HUES48 (cell line): ENCODE results near the gene RARG.

Experiments used
- H3K27ac ChIP-seq: one replicate; pipeline ENCODE4 v1.7.0; 2013; ENCODE audit warnings: low read depth, low read length, inconsistent platforms
- H3K27me3 ChIP-seq: 2 replicates; pipeline ENCODE4 v1.6.1; 2013; ENCODE audit warnings: mild to moderate bottlenecking, low read length; ENCODE audit not compliant: control insufficient read depth, insufficient read depth
- H3K36me3 ChIP-seq: 2 replicates; pipeline ENCODE4 v1.6.1; 2013; ENCODE audit warnings: low read length; ENCODE audit not compliant: control insufficient read depth, insufficient read depth
- H3K4me1 ChIP-seq: 2 replicates; pipeline ENCODE4 v1.6.1; 2013; ENCODE audit warnings: mild to moderate bottlenecking, low read length; ENCODE audit not compliant: control insufficient read depth, insufficient read depth
- H3K4me3 ChIP-seq: 2 replicates; pipeline ENCODE4 v1.5.1; 2013; ENCODE audit warnings: mild to moderate bottlenecking, low read depth, low read length
- H3K9ac ChIP-seq: 2 replicates; pipeline ENCODE4 v1.6.1; 2013; ENCODE audit warnings: mild to moderate bottlenecking, low read depth, low read length, moderate library complexity
- H3K9me3 ChIP-seq: 2 replicates; pipeline ENCODE4 v1.6.1; 2013; ENCODE audit warnings: low read length; ENCODE audit not compliant: control insufficient read depth, insufficient read depth

The RARG gene

GRCh38 chr12:53265783-53266182, 33.8 kb upstream of the RARG start:
- no peak overlapping the region for H3K27ac ChIP-seq
- H3K27me3 ChIP-seq: no peaks in the 10 kb centered on the region
- H3K9me3 ChIP-seq: no peaks in the 10 kb centered on the region
- H3K36me3 ChIP-seq: peaks cover 19% of the 10 kb centered on the region
- no peak overlapping the region for H3K9ac ChIP-seq
- H3K4me1 ChIP-seq: peaks cover 4% of the 10 kb centered on the region; the same call in 1 of the 2 replicates
- no peak overlapping the region for H3K4me3 ChIP-seq

GRCh38 chr12:53259891-53260290, 27.9 kb upstream of the RARG start:
- H3K27ac ChIP-seq: no peak overlapping the region
- H3K4me1 ChIP-seq: no peaks in the 10 kb centered on the region
- H3K9ac ChIP-seq: no peak overlapping the region
- no peaks in the 10 kb centered on the region for H3K27me3 ChIP-seq
- H3K36me3 ChIP-seq: no peaks in the 10 kb centered on the region
- no peaks in the 10 kb centered on the region for H3K9me3 ChIP-seq
- no peak overlapping the region for H3K4me3 ChIP-seq

- H3K4me1 ChIP-seq: no peaks in the 10 kb centered on the region
- H3K27me3 ChIP-seq: no peaks in the 10 kb centered on the region
- no peak overlapping the region for H3K4me3 ChIP-seq
- no peak overlapping the region for H3K9ac ChIP-seq
- no peaks in the 10 kb centered on the region for H3K9me3 ChIP-seq
- peaks cover 5% of the 10 kb centered on the region; the same call in 1 of the 2 replicates for H3K36me3 ChIP-seq
- H3K27ac ChIP-seq: no peak overlapping the region
These were observed 26.8 kb upstream of the RARG start for GRCh38 chr12:53258541-53259539.

GRCh38 chr12:53255996-53256395, 24.0 kb upstream of the RARG start:
- Histone ChIP-seq H3K9ac (no peak overlapping the region), H3K27me3 (no peaks in the 10 kb centered on the region), H3K36me3 (peaks cover 12% of the 10 kb centered on the region), H3K9me3 (no peaks in the 10 kb centered on the region), H3K4me3 (no peak overlapping the region), H3K4me1 (peaks cover 12% of the 10 kb centered on the region), H3K27ac (no peak overlapping the region)

- no peaks in the 10 kb centered on the region for H3K27me3 ChIP-seq
- no peak overlapping the region for H3K9ac ChIP-seq
- H3K36me3 ChIP-seq: peaks cover 12% of the 10 kb centered on the region
- no peak overlapping the region for H3K4me3 ChIP-seq
- peaks cover 12% of the 10 kb centered on the region for H3K4me1 ChIP-seq
- no peak overlapping the region for H3K27ac ChIP-seq
- no peaks in the 10 kb centered on the region for H3K9me3 ChIP-seq
These were observed 23.0 kb upstream of the RARG start for GRCh38 chr12:53254816-53255545.

GRCh38 chr12:53253298-53253697, 21.3 kb upstream of the RARG start:
- Histone ChIP-seq H3K4me1 (peaks cover 12% of the 10 kb centered on the region), H3K9ac (no peak overlapping the region)

GRCh38 chr12:53252349-53252916, 20.4 kb upstream of the RARG start:
- Histone ChIP-seq H3K9me3 (no peaks in the 10 kb centered on the region), H3K9ac (peak overlapping the region; percentile 71), H3K4me1 (peaks cover 12% of the 10 kb centered on the region), H3K27me3 (no peaks in the 10 kb centered on the region), H3K36me3 (peaks cover 12% of the 10 kb centered on the region), H3K4me3 (peak overlapping the region; percentile 71), H3K27ac (peak overlapping the region; percentile 83)

More at GRCh38 chr12:53253298-53253697, 21.3 kb upstream of the RARG start:
- Histone ChIP-seq H3K4me3 (peak overlapping the region; percentile 71; the same call in 1 of the 2 replicates), H3K36me3 (peaks cover 12% of the 10 kb centered on the region), H3K9me3 (no peaks in the 10 kb centered on the region), H3K27me3 (no peaks in the 10 kb centered on the region), H3K27ac (no peak overlapping the region)

- peak overlapping the region; percentile 92 for H3K27ac ChIP-seq
- peaks cover 12% of the 10 kb centered on the region for H3K4me1 ChIP-seq
- H3K27me3 ChIP-seq: no peaks in the 10 kb centered on the region
- peak overlapping the region; percentile 71 for H3K4me3 ChIP-seq
- no peaks in the 10 kb centered on the region for H3K9me3 ChIP-seq
- H3K9ac ChIP-seq: peak overlapping the region; percentile 71
- H3K36me3 ChIP-seq: peaks cover 12% of the 10 kb centered on the region
These were observed 19.7 kb upstream of the RARG start for GRCh38 chr12:53251477-53252348.

- Histone ChIP-seq H3K9ac (no peak overlapping the region), H3K4me1 (peaks cover 21% of the 10 kb centered on the region)
These were observed 13.3 kb upstream of the RARG start for GRCh38 chr12:53245286-53245685.

GRCh38 chr12:53244337-53244736, 12.3 kb upstream of the RARG start:
- Histone ChIP-seq H3K36me3 (no peaks in the 10 kb centered on the region), H3K4me1 (peaks cover 21% of the 10 kb centered on the region), H3K27me3 (no peaks in the 10 kb centered on the region; the same call in 1 of the 2 replicates), H3K27ac (no peak overlapping the region), H3K4me3 (no peak overlapping the region), H3K9me3 (no peaks in the 10 kb centered on the region), H3K9ac (no peak overlapping the region)

More at GRCh38 chr12:53245286-53245685, 13.3 kb upstream of the RARG start:
- Histone ChIP-seq H3K27me3 (no peaks in the 10 kb centered on the region; the same call in 1 of the 2 replicates), H3K36me3 (no peaks in the 10 kb centered on the region), H3K27ac (no peak overlapping the region), H3K4me3 (no peak overlapping the region), H3K9me3 (no peaks in the 10 kb centered on the region)
